Lung (tissue), 12 donors: ENCODE results near the gene ZBTB2. TPM values are rescaled to one million over a fixed set of nuclear protein-coding genes. Genes with fewer than 3 reads are reported as not detected.

Experiments
- ATAC-seq: fragments of 200-7000 bp; cut with Tn5 transposase; one replicate; pipeline ENCODE4 v1.9.1; 2020; ENCODE audit warnings: moderate number of reproducible peaks; ENCODE audit not compliant: insufficient read depth, low FRiP score
- DNase-seq, 3 donors: peaks; one replicate each; pipeline ENCODE4 v3.0.0-alpha.2; 2013 to 2017
- H3K27ac ChIP-seq, 2 donors: one replicate each; pipeline ENCODE4 v1.5.1; 2013; ENCODE audit warnings: mild to moderate bottlenecking in 2 of 2, moderate library complexity in 2 of 2, control low read depth in 1 of 2, inconsistent platforms in 1 of 2, low read depth in 1 of 2, low read length in 1 of 2
- H3K27me3 ChIP-seq, 3 donors: one replicate each; pipeline ENCODE4 v1.5.1; 2013; ENCODE audit warnings: low read length in 2 of 3; ENCODE audit not compliant: control insufficient read depth in 3 of 3, insufficient read depth in 3 of 3
- H3K36me3 ChIP-seq, 4 donors: one replicate each; pipeline ENCODE4 v1.5.1; 2013; ENCODE audit warnings: low read length in 4 of 4, mild to moderate bottlenecking in 1 of 4, moderate library complexity in 1 of 4; ENCODE audit not compliant: control insufficient read depth in 4 of 4, insufficient read depth in 4 of 4
- H3K4me1 ChIP-seq, 5 donors: one replicate each; pipeline ENCODE4 v1.5.1; 2013; ENCODE audit warnings: low read length in 5 of 5, mild to moderate bottlenecking in 2 of 5, moderate library complexity in 1 of 5; ENCODE audit not compliant: control insufficient read depth in 5 of 5, insufficient read depth in 5 of 5
- H3K4me3 ChIP-seq: one replicate; pipeline ENCODE4 v1.5.1; 2013; ENCODE audit warnings: mild to moderate bottlenecking, control low read depth, moderate library complexity
- H3K9ac ChIP-seq, 2 donors: one replicate each; pipeline ENCODE4 v1.5.1; 2013; ENCODE audit warnings: low read length in 2 of 2, control low read depth in 1 of 2; ENCODE audit not compliant: insufficient read depth in 1 of 2
- H3K9me3 ChIP-seq, 4 donors: one replicate each; pipeline ENCODE4 v1.5.1; 2013; ENCODE audit warnings: low read length in 3 of 4, mild to moderate bottlenecking in 1 of 4, moderate library complexity in 1 of 4; ENCODE audit not compliant: control insufficient read depth in 4 of 4, insufficient read depth in 3 of 4
- WGBS, 2 donors: extraction: QIAGEN DNeasy Blood & Tissue Kit; methylation state at CpG; one replicate each; pipeline ENCODE4 v1.1.7; 2013; 5-methylcytosine and 5-hydroxymethylcytosine counted together
- polyA plus RNA-seq, 2 donors: library from polyadenylated mRNA; stranded (reverse); fragments of 200-250 nt; gene quantifications; one replicate each; pipeline ENCODE4 v1.2.1, GENCODE V29; 2013
- total RNA-seq, 2 donors: library from RNA; depleted of rRNA in 1 of 2; stranded (reverse); fragments of >200 nt in 1 of 2; gene quantifications; one replicate each; pipeline ENCODE4 v1.2.1, GENCODE V29; 2014 to 2021
- TF ChIP-seq, protein P1 (sequence below): IDR thresholded peaks from 2 replicates; pipeline ENCODE4 v1.5.1; 2012; ENCODE audit warnings: mild to moderate bottlenecking; ENCODE audit errors: control extremely low read depth, extremely low read depth
- donor health status: control.
- donor health status: control.
- donor health status: Bipolar disorder and iron deficiency.
- donor health status: healthy.
- donor health status: DM: yes; HTN: yes; CAD: no.

Gene ZBTB2
- total and polyA plus RNA-seq, 4 donors: 8.1 to 13.9 (median 9.8) TPM

DNA sequence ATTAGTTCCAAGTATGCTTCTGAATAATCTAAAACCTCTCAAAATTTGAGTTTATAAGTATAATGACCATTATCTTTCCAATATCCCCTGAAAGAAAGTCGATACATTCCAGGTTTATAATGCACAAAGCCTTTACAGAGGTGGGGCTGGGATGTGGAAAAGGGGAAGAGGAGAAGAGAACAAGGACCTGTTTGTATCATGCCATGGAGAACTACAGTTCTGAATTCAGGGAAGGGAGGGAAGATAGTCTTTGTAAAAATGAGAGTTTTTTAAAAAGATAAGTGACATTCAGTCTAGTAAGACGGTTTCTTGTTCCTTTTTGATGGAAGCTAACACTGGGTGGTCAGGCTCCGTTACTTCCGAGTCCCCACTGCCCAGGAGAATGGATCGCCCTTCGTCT is 26.1 kb downstream of the ZBTB2 start:
- no peak overlapping the region for H3K9ac ChIP-seq
- 96 to 98% methylated on average over 6 of the region's 6 CpGs for WGBS, 2 donors
- H3K4me1 ChIP-seq: no peaks in the 10 kb centered on the region
- H3K27ac ChIP-seq: no peak overlapping the region
- DNase-seq (no peak), ATAC-seq (no peak)
- H3K27me3 ChIP-seq: no peaks in the 10 kb centered on the region
- H3K4me3 ChIP-seq: no peak overlapping the region
- TF ChIP-seq, protein P1, sequence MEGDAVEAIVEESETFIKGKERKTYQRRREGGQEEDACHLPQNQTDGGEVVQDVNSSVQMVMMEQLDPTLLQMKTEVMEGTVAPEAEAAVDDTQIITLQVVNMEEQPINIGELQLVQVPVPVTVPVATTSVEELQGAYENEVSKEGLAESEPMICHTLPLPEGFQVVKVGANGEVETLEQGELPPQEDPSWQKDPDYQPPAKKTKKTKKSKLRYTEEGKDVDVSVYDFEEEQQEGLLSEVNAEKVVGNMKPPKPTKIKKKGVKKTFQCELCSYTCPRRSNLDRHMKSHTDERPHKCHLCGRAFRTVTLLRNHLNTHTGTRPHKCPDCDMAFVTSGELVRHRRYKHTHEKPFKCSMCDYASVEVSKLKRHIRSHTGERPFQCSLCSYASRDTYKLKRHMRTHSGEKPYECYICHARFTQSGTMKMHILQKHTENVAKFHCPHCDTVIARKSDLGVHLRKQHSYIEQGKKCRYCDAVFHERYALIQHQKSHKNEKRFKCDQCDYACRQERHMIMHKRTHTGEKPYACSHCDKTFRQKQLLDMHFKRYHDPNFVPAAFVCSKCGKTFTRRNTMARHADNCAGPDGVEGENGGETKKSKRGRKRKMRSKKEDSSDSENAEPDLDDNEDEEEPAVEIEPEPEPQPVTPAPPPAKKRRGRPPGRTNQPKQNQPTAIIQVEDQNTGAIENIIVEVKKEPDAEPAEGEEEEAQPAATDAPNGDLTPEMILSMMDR: no peak
- H3K9me3 ChIP-seq: no peaks in the 10 kb centered on the region
- peaks cover 8 to 26% (median 15%) of the 10 kb centered on the region in 4 donors for H3K36me3 ChIP-seq

DNA sequence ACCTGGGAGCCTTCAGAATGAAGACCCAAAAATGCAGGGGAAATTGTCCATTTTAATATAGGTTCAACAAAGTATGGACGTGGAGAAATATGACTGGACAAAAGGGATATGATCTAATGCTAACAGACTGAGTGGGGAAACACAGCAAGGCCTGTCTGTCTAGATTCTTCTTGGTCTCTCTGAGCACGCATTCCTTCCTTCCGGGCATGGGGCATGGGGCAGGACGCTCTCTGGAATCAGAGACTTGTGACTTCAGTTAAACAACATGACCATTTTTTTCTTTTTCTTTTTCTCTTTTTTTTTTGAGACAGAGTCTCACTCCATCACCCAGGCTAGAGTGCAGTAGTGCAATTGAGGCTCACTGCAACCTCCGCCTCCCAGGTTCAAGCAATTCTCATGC is 31.9 kb downstream of the ZBTB2 start:
- no peak for DNase-seq

DNA sequence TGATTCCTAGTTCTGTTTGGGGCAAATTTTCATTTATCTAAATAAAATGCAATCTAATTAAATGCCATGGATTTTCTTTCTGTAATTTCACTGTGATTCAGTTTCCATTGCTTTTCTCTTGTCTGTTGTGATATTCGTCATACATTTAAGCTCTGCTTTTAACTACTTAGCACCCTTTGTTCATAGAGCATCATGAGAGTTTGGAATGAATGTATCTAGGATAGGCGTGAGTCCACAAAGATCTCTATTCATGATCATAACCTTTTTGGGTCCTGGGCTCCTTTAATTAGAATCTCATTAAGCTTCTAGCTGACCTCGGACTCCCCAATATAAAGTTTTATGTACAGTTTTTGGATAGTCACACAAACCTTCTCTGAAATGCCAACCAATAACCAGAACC is 32.9 kb downstream of the ZBTB2 start:
- H3K27ac ChIP-seq: no peak overlapping the region
- no peak overlapping the region for H3K9ac ChIP-seq
- DNase-seq (no peak), ATAC-seq (no peak)
- no peaks in the 10 kb centered on the region for H3K9me3 ChIP-seq
- no peaks in the 10 kb centered on the region for H3K4me1 ChIP-seq
- peaks cover 3 to 10% (median 8%) of the 10 kb centered on the region in 4 donors for H3K36me3 ChIP-seq
- 97 to 98% methylated on average over 3 of the region's 3 CpGs for WGBS, 2 donors
- TF ChIP-seq, protein P1: no peak
- no peaks in the 10 kb centered on the region for H3K27me3 ChIP-seq
- no peak overlapping the region for H3K4me3 ChIP-seq

More for the DNA sequence above, 31.9 kb downstream of the ZBTB2 start:
- no peaks in the 10 kb centered on the region for H3K4me1 ChIP-seq
- no peak for ATAC-seq
- no peaks in the 10 kb centered on the region for H3K9me3 ChIP-seq
- no peak overlapping the region for H3K9ac ChIP-seq
- 93 to 97% methylated on average over 5 of the region's 5 CpGs for WGBS, 2 donors
- H3K4me3 ChIP-seq: no peak overlapping the region
- TF ChIP-seq, protein P1: no peak
- H3K27me3 ChIP-seq: no peaks in the 10 kb centered on the region
- H3K27ac ChIP-seq: no peak overlapping the region
- H3K36me3 ChIP-seq: peaks cover 3 to 8% (median 7%) of the 10 kb centered on the region in 4 donors
